ENCODE data around the gene ALKAL2. TPM values are rescaled to one million over a fixed set of nuclear protein-coding genes. Genes with fewer than 3 reads are reported as not detected.

Gene ALKAL2
- total RNA-seq, 6 experiments from 2014 or later: 0.49 to 2.9 (median 1.0) TPM

- Histone ChIP-seq H3K27me3 (no peaks in the 10 kb centered on the region), H3K9me3 (no peaks in the 10 kb centered on the region), H3K4me1 (no peaks in the 10 kb centered on the region), H3K27ac (no peak overlapping the region), H3K4me3 (no peak overlapping the region), H3K36me3 (no peaks in the 10 kb centered on the region)
- WGBS (ENCODE audit: insufficient coverage, low coverage, low lambda C conversion rate, missing lambda C conversion rate): 63% methylated on average over 5 of the region's 5 CpGs
- intact Hi-C loops (cut with DNase I): no loop called here
- DNase-seq (no peak), ATAC-seq (no peak)
- no peak for TF ChIP-seq POLR2A (IDR thresholded peaks at IDR 0.05)
- TF ChIP-seq CTCF (IDR thresholded peaks at IDR 0.05): no peak
Observed at GRCh38 chr2:310994-311393, 23.1 kb upstream of the ALKAL2 start.

- Histone ChIP-seq H3K27me3 (no peaks in the 10 kb centered on the region), H3K27ac (no peak overlapping the region), H3K4me3 (no peak overlapping the region), H3K9me3 (no peaks in the 10 kb centered on the region), H3K4me1 (no peaks in the 10 kb centered on the region), H3K36me3 (no peaks in the 10 kb centered on the region)
- DNase-seq: no peak
- TF ChIP-seq CTCF (IDR thresholded peaks at IDR 0.05): no peak
- TF ChIP-seq POLR2A (IDR thresholded peaks at IDR 0.05): no peak
- ATAC-seq: no peak
- intact Hi-C loops (cut with DNase I): no loop called here
- WGBS (ENCODE audit: insufficient coverage, low coverage, low lambda C conversion rate, missing lambda C conversion rate): 58% methylated on average over 9 of the region's 10 CpGs
Observed at GRCh38 chr2:309954-310510, 22.1 kb upstream of the ALKAL2 start.

GRCh38 chr2:309148-309953 lies 21.5 kb upstream of the ALKAL2 start:
- H3K4me1 ChIP-seq: no peaks in the 10 kb centered on the region
- DNase-seq: no peak
- ATAC-seq: no peak
- no peak overlapping the region for H3K27ac ChIP-seq
- no peaks in the 10 kb centered on the region for H3K27me3 ChIP-seq
- TF ChIP-seq CTCF (IDR thresholded peaks at IDR 0.05) (no peak), POLR2A (IDR thresholded peaks at IDR 0.05) (no peak)
- no peak overlapping the region for H3K4me3 ChIP-seq
- 19% methylated on average over 4 of the region's 13 CpGs for WGBS (ENCODE audit: insufficient coverage, low coverage, low lambda C conversion rate, missing lambda C conversion rate)
- no peaks in the 10 kb centered on the region for H3K9me3 ChIP-seq
- intact Hi-C loops (cut with DNase I): no loop called here
- H3K36me3 ChIP-seq: no peaks in the 10 kb centered on the region

- Histone ChIP-seq H3K9me3 (no peaks in the 10 kb centered on the region), H3K27ac (no peak overlapping the region), H3K4me3 (no peak overlapping the region), H3K27me3 (no peaks in the 10 kb centered on the region), H3K4me1 (no peaks in the 10 kb centered on the region), H3K36me3 (no peaks in the 10 kb centered on the region)
- TF ChIP-seq POLR2A (IDR thresholded peaks at IDR 0.05): no peak
- TF ChIP-seq CTCF (IDR thresholded peaks at IDR 0.05): no peak
- intact Hi-C loops (cut with DNase I): no loop called here
- ATAC-seq: no peak
- no peak for DNase-seq
- WGBS (ENCODE audit: insufficient coverage, low coverage, low lambda C conversion rate, missing lambda C conversion rate): 78% methylated on average over 9 of the region's 9 CpGs
Observed at GRCh38 chr2:305366-305765, 17.5 kb upstream of the ALKAL2 start.
